ENCODE data around the gene VTCN1. TPM values are rescaled to one million over a fixed set of nuclear protein-coding genes. Genes with fewer than 3 reads are reported as not detected.

Gene VTCN1
- total RNA-seq, 1 donor from 2014 or later = not detected

DNA sequence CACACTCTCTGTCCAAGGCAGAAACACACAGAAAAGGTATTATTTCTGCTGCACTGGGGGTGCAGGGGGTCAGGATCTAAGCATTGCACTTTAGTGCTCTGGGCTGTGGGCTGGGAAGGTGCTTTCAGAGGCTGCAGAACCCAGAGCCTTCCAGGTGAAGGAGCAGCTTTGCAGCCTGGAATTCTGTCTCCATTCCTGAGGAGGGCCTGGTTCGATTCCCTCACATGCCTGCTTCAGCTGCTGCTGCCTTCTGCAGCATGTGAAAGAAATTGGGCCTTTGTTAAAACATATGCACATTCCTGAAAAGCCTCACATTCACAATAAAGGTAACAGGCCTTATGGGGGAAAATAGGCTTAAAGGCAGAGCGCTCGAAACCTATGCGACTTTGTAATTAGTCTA is 35.9 kb downstream of the VTCN1 start:
- Histone ChIP-seq H3K36me3 (no peaks in the 10 kb centered on the region), H3K9me3 (no peaks in the 10 kb centered on the region), H3K4me3 (no peak overlapping the region), H3K4me1 (no peaks in the 10 kb centered on the region), H3K27ac (no peak overlapping the region), H3K27me3 (no peaks in the 10 kb centered on the region)
- TF ChIP-seq, protein P1, sequence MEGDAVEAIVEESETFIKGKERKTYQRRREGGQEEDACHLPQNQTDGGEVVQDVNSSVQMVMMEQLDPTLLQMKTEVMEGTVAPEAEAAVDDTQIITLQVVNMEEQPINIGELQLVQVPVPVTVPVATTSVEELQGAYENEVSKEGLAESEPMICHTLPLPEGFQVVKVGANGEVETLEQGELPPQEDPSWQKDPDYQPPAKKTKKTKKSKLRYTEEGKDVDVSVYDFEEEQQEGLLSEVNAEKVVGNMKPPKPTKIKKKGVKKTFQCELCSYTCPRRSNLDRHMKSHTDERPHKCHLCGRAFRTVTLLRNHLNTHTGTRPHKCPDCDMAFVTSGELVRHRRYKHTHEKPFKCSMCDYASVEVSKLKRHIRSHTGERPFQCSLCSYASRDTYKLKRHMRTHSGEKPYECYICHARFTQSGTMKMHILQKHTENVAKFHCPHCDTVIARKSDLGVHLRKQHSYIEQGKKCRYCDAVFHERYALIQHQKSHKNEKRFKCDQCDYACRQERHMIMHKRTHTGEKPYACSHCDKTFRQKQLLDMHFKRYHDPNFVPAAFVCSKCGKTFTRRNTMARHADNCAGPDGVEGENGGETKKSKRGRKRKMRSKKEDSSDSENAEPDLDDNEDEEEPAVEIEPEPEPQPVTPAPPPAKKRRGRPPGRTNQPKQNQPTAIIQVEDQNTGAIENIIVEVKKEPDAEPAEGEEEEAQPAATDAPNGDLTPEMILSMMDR (IDR thresholded peaks at IDR 0.05) = no peak
- intact Hi-C loops (cut with DNase I) = no loop called here
- no peak for DNase-seq (ENCODE audit: low spot score in 2 of 2)

DNA sequence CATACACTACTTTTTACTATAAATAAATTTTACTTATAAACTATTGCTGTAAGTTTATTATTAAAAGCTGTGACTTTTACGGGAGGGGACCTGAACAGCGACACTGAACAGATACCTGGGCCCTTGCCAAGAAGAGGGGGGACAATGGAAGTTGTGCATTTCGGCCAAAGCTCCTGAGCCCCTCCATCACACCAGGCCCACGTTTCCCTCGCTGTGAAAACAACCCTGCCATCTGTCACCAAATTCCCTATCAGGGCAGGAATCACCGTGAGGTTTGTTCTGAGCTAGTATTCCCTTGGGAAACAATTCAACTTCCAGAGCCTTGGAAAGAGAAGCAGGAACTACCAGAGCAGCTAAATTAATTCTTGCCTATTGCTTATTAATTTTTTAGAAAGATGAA is 37.0 kb downstream of the VTCN1 start:
- intact Hi-C loops (cut with DNase I) = no loop called here
- no peaks in the 10 kb centered on the region for H3K36me3 ChIP-seq
- no peak overlapping the region for H3K27ac ChIP-seq
- no peaks in the 10 kb centered on the region for H3K27me3 ChIP-seq
- H3K9me3 ChIP-seq = no peaks in the 10 kb centered on the region
- H3K4me3 ChIP-seq = no peak overlapping the region
- TF ChIP-seq, protein P1 (IDR thresholded peaks at IDR 0.05) = no peak
- no peak for DNase-seq (ENCODE audit: low spot score in 2 of 2)
- H3K4me1 ChIP-seq = no peaks in the 10 kb centered on the region

DNA sequence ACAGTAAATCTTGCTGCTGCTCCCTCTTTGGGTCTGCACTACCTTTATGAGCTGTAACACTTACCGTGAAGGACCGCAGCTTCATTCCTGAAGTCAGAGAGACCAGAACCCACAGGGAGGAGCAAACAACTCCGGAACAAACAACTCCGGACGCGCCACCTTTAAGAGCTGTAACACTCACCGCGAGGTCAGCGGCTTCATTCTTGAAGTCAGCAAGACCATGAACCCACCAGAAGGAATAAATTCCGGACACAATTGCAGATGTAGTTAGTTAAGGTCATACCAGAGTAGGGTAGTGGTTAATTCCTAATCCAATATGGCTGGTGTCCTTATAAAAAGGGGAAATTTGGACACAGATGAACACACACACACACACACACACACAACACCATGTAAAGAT is 37.7 kb downstream of the VTCN1 start:
- no peak overlapping the region for H3K4me3 ChIP-seq
- no peaks in the 10 kb centered on the region for H3K27me3 ChIP-seq
- no peaks in the 10 kb centered on the region for H3K4me1 ChIP-seq
- intact Hi-C loops (cut with DNase I) = no loop called here
- TF ChIP-seq, protein P1 (IDR thresholded peaks at IDR 0.05) = no peak
- H3K9me3 ChIP-seq = no peaks in the 10 kb centered on the region
- DNase-seq (ENCODE audit: low spot score in 2 of 2) = no peak
- no peaks in the 10 kb centered on the region for H3K36me3 ChIP-seq
- H3K27ac ChIP-seq = no peak overlapping the region

DNA sequence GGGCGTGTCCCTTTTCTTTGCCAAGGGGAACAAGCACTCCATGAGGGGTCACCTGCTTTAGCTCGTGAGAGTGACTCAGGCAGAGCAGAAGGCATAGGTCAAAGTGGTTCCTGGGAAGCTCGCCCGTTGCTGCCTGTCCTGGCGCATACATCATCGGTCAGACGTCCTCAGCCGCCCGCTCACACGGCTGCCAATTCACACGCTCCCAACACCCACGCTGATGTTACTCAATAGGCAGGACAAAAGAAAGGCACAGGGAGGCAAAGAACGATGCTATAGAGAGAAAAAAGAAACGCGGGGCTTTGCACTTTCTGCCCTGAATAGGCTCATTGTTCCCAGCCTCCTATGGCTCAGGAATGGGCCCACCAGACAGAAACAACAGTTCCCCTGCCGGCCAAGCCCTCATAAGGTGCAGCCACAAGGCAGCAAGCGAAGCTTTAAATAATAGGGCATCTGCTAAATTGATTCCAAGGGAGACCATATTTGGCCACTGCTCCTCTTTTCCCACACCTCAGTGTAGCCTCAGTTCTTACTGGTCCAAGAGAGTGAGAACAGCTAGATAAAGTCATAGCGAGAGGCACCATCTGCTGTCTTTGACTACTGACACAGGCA is 38.7 kb downstream of the VTCN1 start:
- no peak for DNase-seq (ENCODE audit: low spot score in 2 of 2)

DNA sequence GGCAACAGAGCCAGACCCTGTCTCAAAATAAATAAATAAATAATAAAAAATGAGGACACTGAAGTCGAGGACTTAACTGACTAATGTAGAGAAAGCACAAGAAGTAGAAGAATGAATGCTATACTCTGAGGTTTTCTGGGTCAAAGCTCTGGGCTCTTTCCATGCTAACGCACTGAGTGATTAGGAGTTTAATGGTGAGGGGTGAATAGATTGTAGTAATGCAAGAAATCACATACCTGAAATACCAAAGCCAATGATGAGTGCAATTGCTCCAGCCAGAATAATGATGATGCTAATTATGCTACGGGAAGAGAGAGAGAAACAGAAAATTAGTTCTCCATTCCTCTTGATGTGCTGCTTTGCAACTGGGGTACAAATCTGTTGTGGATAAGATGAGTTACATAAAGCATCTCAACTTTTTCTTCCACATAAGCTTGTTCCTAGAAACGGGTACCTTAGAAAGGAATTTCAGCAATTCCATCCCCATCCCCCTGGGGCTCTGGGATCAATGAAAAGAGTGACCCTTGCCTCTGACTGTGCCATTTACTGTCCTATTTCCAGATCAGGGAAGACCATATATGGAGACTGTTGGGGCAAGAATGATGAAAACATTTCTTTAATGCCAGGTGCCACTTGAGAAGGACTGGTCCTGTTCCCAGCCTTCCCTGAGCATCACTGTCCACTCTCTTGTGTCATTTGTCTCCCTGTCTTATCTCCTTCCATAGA is 40.7 kb downstream of the VTCN1 start:
- Histone ChIP-seq H3K9me3 (no peaks in the 10 kb centered on the region), H3K27me3 (no peaks in the 10 kb centered on the region), H3K36me3 (no peaks in the 10 kb centered on the region), H3K4me1 (no peaks in the 10 kb centered on the region), H3K27ac (no peak overlapping the region), H3K4me3 (no peak overlapping the region)
- TF ChIP-seq, protein P1 (IDR thresholded peaks at IDR 0.05) = no peak
- no peak for DNase-seq (ENCODE audit: low spot score in 2 of 2)
- intact Hi-C loops (cut with DNase I) = no loop called here

More for the DNA sequence above, 38.7 kb downstream of the VTCN1 start:
- no peaks in the 10 kb centered on the region for H3K27me3 ChIP-seq
- no peaks in the 10 kb centered on the region for H3K9me3 ChIP-seq
- no peak overlapping the region for H3K4me3 ChIP-seq
- no peaks in the 10 kb centered on the region for H3K36me3 ChIP-seq
- no peak overlapping the region for H3K27ac ChIP-seq
- intact Hi-C loops (cut with DNase I) = no loop called here
- H3K4me1 ChIP-seq = no peaks in the 10 kb centered on the region
- TF ChIP-seq, protein P1 (IDR thresholded peaks at IDR 0.05) = no peak
